CD1c-positive myeloid dendritic cell (primary cell): ENCODE data around the gene ARL10.
A peak's percentile ranks its signal among the peaks of the same experiment; 100 is the strongest.

ENCODE experiments used
- DNase-seq: peaks from one replicate; pipeline ENCODE4 v3.0.0-alpha.2; 2016; ENCODE audit errors: extremely low spot score

Gene ARL10, protein sequence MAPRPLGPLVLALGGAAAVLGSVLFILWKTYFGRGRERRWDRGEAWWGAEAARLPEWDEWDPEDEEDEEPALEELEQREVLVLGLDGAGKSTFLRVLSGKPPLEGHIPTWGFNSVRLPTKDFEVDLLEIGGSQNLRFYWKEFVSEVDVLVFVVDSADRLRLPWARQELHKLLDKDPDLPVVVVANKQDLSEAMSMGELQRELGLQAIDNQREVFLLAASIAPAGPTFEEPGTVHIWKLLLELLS

GRCh38 chr5:176365351-176366231 is at the start of gene ARL10:
TSS of gene ARL10 (plus strand) at chr5:176365487. CDS start at chr5:176365564, 77 bp downstream.
- peak; percentile 54 for DNase-seq

DNA sequence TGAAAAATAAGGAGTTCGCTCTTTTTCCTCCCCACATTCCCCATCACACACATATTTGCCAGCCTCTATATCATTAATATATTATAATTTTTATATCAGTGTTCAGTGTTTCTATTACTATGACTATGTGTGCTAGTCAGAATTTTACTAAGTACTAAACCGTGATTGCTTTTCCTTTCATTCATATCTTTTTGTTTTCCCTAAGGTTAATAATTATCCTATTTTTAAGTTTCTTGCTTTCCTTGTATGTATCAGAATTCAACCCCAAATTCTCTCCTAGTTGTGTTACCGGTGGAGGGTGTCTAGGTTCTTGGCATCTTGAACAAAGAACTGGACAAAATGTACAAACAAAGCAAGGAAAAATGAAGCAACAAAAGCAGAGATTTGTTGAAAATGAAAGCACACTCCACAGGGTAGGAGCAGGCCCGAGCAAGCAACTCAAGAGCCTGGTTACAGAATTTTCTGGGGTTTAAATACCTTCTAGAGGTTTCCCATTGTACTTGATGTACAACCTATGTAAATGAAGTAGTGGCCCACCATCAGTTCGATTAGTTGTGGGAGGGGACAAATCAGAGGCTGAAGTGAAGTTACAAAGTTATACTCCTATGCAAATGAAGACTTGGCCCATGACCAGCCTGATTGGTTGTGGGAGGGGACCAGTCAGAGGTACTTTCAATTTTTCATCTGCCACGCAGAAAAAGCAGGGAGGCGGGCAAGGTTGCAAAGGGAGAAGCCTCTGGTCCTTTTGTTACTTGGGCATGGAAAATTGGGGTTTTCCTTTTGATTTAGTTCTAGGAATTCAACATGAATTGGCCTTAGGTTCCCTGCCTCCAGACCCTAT is 47.5 kb upstream of the ARL10 start:
- no peak for DNase-seq

DNA sequence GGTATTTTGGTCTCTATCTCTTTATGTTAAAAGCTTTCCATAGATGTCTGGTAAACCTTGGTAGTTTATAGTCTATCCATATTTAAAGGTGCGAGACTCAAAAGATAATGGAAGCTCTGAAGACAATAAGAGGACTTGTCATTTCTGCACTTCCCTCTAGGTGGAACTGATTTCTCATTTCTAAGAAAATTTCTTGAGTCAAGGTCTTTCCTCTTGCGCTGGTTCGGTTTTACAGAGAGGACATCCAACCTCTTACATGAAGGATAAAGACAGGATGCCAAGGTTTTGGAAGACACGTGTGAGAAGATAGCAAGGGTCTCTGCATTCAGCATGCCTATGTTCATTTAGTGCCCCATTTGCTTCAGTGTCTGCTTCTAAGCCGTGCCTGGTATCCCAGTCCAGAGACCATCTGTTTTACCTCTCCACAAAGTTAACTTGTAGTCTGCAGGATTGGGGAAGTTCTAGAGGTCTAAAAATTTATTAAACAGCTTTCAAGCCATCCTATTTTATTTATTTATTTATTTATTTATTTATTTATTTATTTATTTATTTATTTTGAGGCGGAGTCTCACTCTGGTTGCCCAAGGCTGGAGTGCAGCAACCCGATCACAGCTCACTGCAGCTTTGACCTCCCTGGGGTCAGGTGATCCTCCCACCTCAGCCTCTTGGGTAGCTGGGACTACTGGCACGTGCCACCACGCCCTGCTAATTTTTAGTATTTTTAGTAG is 45.3 kb upstream of the ARL10 start:
- no peak for DNase-seq

GRCh38 chr5:176320577-176320976 is 44.7 kb upstream of the ARL10 start:
- no peak for DNase-seq

- DNase-seq: no peak
These were observed 31.1 kb upstream of the ARL10 start for GRCh38 chr5:176334031-176334770.

DNA sequence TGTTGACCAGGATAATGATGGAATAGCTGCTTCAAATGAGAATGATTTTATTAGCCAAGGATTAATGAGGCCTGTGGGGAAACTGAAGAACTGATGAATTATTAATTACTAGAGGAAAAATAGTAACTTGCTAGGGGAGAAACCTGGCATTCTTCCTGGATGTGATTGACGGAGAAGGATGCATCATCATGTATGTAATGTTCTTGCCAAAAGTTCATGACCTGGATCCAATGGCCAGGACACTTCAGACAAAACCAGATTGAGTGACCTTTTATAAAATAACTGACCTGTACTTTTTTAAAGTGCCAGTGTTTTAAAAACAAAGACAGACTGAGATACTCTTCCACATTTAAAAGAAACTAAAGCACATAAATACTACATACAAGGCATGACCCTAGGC is 27.4 kb upstream of the ARL10 start:
- DNase-seq: no peak

DNA sequence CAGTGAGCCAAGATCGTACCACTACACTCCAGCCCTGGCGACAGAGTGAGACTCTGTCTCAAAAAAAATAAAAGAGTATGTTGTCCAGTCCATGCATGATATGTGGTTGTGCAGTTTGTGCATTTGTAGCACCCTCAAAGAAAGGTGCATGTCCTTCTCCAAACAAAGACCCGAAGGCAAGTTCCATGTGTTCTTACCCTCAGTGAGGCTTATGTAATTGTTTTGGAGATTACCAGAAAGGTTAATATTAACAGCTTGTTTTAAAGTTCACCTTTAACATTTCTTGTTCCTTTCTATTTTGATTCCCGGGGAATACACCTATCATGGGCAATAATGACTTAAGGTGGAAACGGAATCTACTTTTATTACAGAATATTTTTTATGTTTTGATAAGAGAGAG is 26.0 kb upstream of the ARL10 start:
- no peak for DNase-seq

DNA sequence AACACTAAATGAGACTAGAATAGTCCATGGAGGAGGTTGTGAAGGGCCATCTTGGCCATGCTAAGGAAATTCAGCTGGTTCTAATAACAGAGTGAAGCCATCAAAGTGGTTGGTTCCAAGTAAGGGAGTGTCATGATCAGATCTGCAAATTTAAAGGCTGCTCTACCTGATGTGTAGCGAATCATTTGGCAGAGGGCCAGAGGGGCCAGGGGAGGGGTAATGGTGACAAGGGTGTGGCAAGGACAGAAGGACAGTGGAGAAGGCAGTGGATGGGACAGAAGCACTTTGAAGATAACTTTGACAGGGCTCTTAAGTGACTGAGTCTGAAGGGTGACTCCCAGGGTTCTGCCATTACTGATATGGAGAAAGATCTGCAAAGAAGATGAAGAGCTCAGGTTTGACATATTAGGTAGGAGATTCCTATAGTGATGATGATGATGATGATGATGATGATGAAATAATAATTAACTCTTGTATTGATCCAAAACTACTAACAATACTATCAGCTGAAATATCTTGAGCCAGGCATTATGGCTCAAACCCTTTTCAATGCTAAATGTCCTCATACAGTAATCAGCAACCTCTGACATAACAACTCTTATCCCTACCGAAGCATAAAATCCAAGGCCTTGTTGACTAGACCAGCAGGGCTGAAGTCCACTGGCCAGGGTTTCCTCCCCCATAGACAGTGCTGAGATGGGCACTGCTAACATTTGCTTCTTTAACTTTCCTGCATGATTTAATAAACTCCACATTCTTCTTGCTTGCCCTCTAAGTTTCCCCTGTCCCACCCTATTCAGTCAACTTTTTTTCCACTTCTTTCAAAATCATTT is 23.7 kb upstream of the ARL10 start:
- no peak for DNase-seq

- DNase-seq: no peak
These were observed 23.2 kb upstream of the ARL10 start for GRCh38 chr5:176342158-176342483.

GRCh38 chr5:176342766-176343458 is 22.4 kb upstream of the ARL10 start:
- no peak for DNase-seq

- DNase-seq: no peak
These were observed 14.9 kb upstream of the ARL10 start for GRCh38 chr5:176350416-176350815.

DNA sequence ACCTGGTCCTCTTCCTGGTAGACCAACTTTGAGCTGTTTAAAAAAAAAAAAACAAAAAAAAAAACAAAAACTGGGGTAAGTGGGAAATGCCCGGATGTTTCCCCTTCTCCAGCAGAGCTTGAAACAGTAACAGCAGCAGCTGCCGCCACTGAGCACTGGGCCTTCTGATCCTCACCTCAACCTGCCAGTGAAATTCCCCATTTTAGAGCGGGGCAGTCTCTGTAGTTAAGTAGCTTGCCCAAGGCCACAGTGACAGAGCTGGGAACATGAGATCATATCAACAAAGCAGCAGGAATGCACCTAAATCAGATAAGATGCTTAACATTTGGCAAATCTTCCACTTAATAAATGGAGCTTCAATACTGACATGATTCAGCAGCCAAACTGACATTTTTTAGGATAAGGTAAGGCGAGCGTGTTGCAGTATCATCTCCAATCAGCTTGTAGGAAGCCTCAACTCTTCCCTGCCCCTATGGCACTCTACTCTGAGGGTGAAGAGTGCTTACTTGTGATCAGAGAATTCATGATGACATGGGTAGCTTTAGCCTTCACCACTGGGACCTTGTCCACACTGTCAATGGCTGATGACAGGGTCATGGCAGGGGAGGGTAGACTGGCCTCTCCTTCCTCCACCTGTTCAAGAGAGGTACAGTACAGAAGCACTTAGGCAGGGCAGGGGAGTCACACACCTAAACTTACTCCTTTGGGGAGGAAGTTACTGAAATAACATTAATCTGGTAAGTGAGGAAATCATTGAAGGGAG is 13.0 kb upstream of the ARL10 start:
- no peak for DNase-seq

DNA sequence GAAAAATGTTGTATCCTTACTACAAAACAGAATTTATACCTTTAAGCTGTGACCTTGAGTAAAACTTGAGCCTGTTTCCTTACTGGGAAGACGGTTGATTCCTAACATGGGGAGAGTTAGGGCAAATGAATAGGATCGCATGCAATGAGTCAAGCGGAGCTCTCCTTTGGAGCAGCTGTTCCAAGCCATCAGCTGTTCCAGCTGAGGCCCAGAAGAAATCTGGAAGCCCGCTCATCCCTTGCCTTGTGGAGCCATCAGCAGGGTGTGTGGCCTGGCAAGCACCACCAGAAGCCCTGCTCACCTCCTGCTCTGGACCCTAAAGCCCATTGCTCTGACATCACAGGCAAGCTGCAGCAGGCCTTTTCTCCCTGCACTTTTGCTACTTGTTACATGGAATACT is 11.8 kb upstream of the ARL10 start:
- DNase-seq: no peak

- no peak for DNase-seq
These were observed 9.7 kb upstream of the ARL10 start for GRCh38 chr5:176355400-176356178.

DNA sequence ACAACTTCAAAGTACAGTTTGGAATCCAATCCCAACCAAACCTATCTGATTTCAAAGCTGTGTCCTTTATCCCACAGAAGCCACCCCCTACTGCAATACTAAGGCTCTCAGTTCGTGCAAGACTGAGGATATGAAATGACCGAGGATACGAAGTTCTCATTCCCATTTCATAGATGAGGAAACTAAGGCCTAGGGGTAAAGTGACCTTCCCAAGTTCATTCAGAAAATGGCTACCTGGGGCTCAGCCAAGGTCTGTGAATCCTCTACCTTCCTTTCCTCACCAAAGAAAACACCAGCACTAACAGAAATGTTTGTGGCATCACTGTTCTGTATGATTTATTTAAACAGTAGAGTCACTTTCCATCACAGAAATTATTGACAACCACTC is 9.1 kb upstream of the ARL10 start:
- no peak for DNase-seq

DNA sequence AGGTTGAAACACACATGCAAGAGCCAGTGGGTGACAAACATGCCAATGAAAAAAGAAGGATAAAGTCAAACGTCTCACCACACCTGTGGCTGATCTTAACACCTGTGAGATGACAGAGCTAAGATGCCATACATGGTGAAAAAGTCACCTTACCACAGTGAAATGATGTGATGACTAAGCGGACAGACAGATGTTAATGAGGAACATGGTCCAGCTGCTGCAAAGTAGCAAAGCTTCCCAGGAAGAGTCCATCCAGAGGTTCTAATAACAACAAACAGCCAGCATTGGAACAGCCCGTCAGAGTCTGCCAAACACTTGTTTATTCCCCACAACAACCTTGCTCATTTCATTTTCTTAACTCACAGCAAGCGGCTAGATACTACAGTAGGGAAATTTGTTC is 5.6 kb upstream of the ARL10 start:
- DNase-seq: no peak

- peak; percentile 6 for DNase-seq
These were observed 4.3 kb upstream of the ARL10 start for GRCh38 chr5:176360894-176361436.
